GM12875 (cell line): ENCODE results near the gene ZBED1.
"Not testable (repeated sequence)": the region's sequence is repeated elsewhere in the genome, so short reads cannot be mapped to it uniquely, and the experiment has no call there.

Experiments used
- H3K4me3 ChIP-seq: one replicate; pipeline ENCODE4 v1.5.1; 2011; ENCODE audit warnings: low read depth, low read length, control low read depth
- CTCF ChIP-seq: IDR thresholded peaks from 2 replicates; pipeline ENCODE4 v1.5.1; 2011; ENCODE audit warnings: low read depth, mild to moderate bottlenecking, control low read depth, inconsistent platforms, low read length, moderate library complexity, borderline replicate concordance; ENCODE audit not compliant: insufficient read depth

Gene ZBED1

GRCh38 chrX:2478546-2479419, 22.0 kb downstream of the ZBED1 start:
- no peak for TF ChIP-seq CTCF
- no peak overlapping the region for H3K4me3 ChIP-seq

DNA sequence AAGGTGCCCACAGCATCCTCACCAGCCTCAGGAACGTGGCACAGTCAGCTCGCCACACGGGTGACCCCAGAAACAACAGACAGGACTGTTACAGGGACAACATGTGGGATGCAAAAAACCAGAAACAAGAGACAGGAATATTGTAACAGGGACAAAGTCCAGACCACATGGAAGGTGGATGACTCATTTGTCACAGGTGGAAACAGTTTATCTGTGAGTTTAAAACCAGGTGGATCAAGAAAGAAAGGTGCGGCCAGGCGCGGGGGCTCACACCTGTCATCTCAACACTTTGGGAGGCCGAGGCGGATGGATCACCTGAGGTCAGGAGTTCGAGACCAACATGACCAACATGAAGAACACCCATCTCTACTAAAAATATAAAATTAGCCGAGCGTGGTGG, 23.5 kb downstream of the ZBED1 start:
- H3K4me3 ChIP-seq = not testable (repeated sequence)

- no peak for TF ChIP-seq CTCF
- H3K4me3 ChIP-seq = no peak overlapping the region
Observed at GRCh38 chrX:2474963-2475726, 25.6 kb downstream of the ZBED1 start.

GRCh38 chrX:2474280-2474962, 26.4 kb downstream of the ZBED1 start:
- TF ChIP-seq CTCF = no peak
- H3K4me3 ChIP-seq = no peak overlapping the region

- H3K4me3 ChIP-seq = not testable (repeated sequence)
Observed at GRCh38 chrX:2473064-2473463, 27.7 kb downstream of the ZBED1 start.

DNA sequence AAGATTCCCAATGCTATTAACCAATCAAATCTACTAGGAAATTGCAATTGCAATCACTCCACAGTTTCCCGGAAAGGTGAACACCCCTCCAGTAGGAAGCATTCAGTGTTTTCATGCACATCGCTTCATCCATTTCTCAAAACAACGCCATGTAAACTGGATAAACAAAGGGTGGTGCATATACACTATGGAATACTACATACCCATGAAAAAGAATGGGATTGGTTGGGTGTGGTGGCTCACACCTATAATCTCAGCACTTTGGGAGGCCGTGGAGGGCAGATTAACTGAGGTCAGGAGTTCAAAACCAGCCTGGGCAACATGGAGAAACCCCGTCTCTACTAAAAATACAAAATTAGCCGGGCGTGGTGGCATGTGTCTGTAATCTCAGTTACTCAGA, 29.1 kb downstream of the ZBED1 start:
- no peak overlapping the region for H3K4me3 ChIP-seq
- no peak for TF ChIP-seq CTCF

DNA sequence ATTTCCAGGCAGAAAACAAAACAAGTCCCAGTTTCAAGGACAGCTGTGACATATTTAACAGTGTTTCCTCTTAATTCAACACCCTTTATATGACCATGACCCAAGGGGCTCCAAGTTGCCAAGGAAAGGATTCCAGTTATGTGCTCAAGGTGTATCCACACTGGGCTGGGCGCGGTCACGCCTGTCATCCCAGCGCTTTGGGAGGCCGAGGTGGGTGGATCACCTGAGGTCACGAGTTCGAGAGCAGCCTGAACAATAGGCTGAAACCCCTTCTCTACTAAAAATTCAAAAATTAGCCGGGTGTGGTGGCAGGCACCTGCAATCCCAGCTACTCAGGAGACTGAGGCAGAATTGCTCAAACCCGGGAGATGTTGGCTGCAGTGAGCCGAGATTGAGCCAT, 29.6 kb downstream of the ZBED1 start:
- not testable (repeated sequence) for H3K4me3 ChIP-seq

GRCh38 chrX:2469852-2470251, 30.9 kb downstream of the ZBED1 start:
- H3K4me3 ChIP-seq = not testable (repeated sequence)

- H3K4me3 ChIP-seq = no peak overlapping the region
- no peak for TF ChIP-seq CTCF
Observed at GRCh38 chrX:2469196-2469685, 31.5 kb downstream of the ZBED1 start.
